ENCODE measurements around the gene ADRB1. TPM values are rescaled to one million over a fixed set of nuclear protein-coding genes. Genes with fewer than 3 reads are reported as not detected.

The ADRB1 gene
- total RNA-seq, 6 donors from 2014 or later: 18.9 to 37.2 (median 26.8) TPM

- DNase-seq (no peak), ATAC-seq (ENCODE audit: low FRiP score in 2 of 2) (no peak)
- TF ChIP-seq POLR2AphosphoS5 (IDR thresholded peaks at IDR 0.05): no peak
These were observed 41.2 kb upstream of the ADRB1 start for GRCh38 chr10:114002422-114002821.

GRCh38 chr10:114003161-114003941 lies 40.3 kb upstream of the ADRB1 start:
- H3K9me3 ChIP-seq: no peaks in the 10 kb centered on the region
- no peaks in the 10 kb centered on the region for H3K27me3 ChIP-seq
- H3K4me3 ChIP-seq: no peak overlapping the region
- H3K4me1 ChIP-seq: peaks cover 7 to 16% (median 13%) of the 10 kb centered on the region in 4 donors
- DNase-seq (no peak), ATAC-seq (ENCODE audit: low FRiP score in 2 of 2) (no peak)
- no peak for TF ChIP-seq EP300 (IDR thresholded peaks at IDR 0.05)
- TF ChIP-seq POLR2AphosphoS5 (IDR thresholded peaks at IDR 0.05): no peak
- no peak for TF ChIP-seq POLR2A (IDR thresholded peaks at IDR 0.05)
- TF ChIP-seq CTCF (IDR thresholded peaks at IDR 0.05): no peak
- WGBS, 2 donors: 88 to 91% methylated on average over 9 of the region's 9 CpGs
- H3K36me3 ChIP-seq: no peaks in the 10 kb centered on the region
- no peak overlapping the region for H3K27ac ChIP-seq

More at GRCh38 chr10:114002422-114002821, 41.2 kb upstream of the ADRB1 start:
- Histone ChIP-seq H3K27ac (no peak overlapping the region), H3K27me3 (no peaks in the 10 kb centered on the region), H3K36me3 (no peaks in the 10 kb centered on the region), H3K9me3 (no peaks in the 10 kb centered on the region), H3K4me1 (peaks cover 7 to 18% (median 13%) of the 10 kb centered on the region in 4 donors), H3K4me3 (no peak overlapping the region)
- WGBS, 2 donors: 79 to 82% methylated on average over 5 to 7 of the region's 7 CpGs

GRCh38 chr10:114009281-114009996 lies 34.2 kb upstream of the ADRB1 start:
- Histone ChIP-seq H3K36me3 (no peaks in the 10 kb centered on the region), H3K4me3 (no peak overlapping the region), H3K27ac (no peak overlapping the region), H3K9me3 (no peaks in the 10 kb centered on the region), H3K4me1 (no peaks in the 10 kb centered on the region), H3K27me3 (no peaks in the 10 kb centered on the region)
- DNase-seq (no peak), ATAC-seq (ENCODE audit: low FRiP score in 2 of 2) (no peak)
- 64 to 69% methylated on average over 5 of the region's 5 CpGs for WGBS, 2 donors
- TF ChIP-seq CTCF (IDR thresholded peaks at IDR 0.05) (no peak), EP300 (IDR thresholded peaks at IDR 0.05) (no peak), POLR2A (IDR thresholded peaks at IDR 0.05) (no peak), POLR2AphosphoS5 (IDR thresholded peaks at IDR 0.05) (no peak)

GRCh38 chr10:114010316-114010715 lies 33.4 kb upstream of the ADRB1 start:
- H3K9me3 ChIP-seq: no peaks in the 10 kb centered on the region
- H3K36me3 ChIP-seq: no peaks in the 10 kb centered on the region
- no peak for TF ChIP-seq POLR2A (IDR thresholded peaks at IDR 0.05)
- DNase-seq (no peak), ATAC-seq (ENCODE audit: low FRiP score in 2 of 2) (no peak)
- H3K4me1 ChIP-seq: no peaks in the 10 kb centered on the region
- H3K27ac ChIP-seq: no peak overlapping the region
- 70 to 79% methylated on average over 2 of the region's 2 CpGs for WGBS, 2 donors
- H3K27me3 ChIP-seq: no peaks in the 10 kb centered on the region
- H3K4me3 ChIP-seq: no peak overlapping the region

GRCh38 chr10:114012650-114013049 lies 31.0 kb upstream of the ADRB1 start:
- 88 to 93% methylated on average over 3 to 8 of the region's 8 CpGs for WGBS, 2 donors
- Histone ChIP-seq H3K36me3 (no peaks in the 10 kb centered on the region), H3K4me1 (no peaks in the 10 kb centered on the region), H3K9me3 (no peaks in the 10 kb centered on the region), H3K4me3 (no peak overlapping the region), H3K27ac (no peak overlapping the region), H3K27me3 (no peaks in the 10 kb centered on the region)
- ATAC-seq (ENCODE audit: low FRiP score in 2 of 2) (no peak), DNase-seq (no peak)
- TF ChIP-seq POLR2A (IDR thresholded peaks at IDR 0.05): no peak
- TF ChIP-seq EP300 (IDR thresholded peaks at IDR 0.05): no peak
- no peak for TF ChIP-seq POLR2AphosphoS5 (IDR thresholded peaks at IDR 0.05)
- TF ChIP-seq CTCF (IDR thresholded peaks at IDR 0.05): no peak

Data from upper lobe of left lung (tissue), 6 donors.